Measurements from ENCODE around the gene CSF3R.

GRCh38 chr1:36471830-36472641 is 10.7 kb downstream of the CSF3R start:
- no peak for TF ChIP-seq CTCF (IDR thresholded peaks at IDR 0.05)
- no peak for TF ChIP-seq JUN (CRISPR knock-in tag; IDR thresholded peaks at IDR 0.05)
- no peak for TF ChIP-seq RELA (CRISPR knock-in tag; IDR thresholded peaks at IDR 0.05; ENCODE audit: borderline replicate concordance)
- TF ChIP-seq AR (CRISPR knock-in tag; IDR thresholded peaks at IDR 0.05), result no peak
- TF ChIP-seq, protein P1, sequence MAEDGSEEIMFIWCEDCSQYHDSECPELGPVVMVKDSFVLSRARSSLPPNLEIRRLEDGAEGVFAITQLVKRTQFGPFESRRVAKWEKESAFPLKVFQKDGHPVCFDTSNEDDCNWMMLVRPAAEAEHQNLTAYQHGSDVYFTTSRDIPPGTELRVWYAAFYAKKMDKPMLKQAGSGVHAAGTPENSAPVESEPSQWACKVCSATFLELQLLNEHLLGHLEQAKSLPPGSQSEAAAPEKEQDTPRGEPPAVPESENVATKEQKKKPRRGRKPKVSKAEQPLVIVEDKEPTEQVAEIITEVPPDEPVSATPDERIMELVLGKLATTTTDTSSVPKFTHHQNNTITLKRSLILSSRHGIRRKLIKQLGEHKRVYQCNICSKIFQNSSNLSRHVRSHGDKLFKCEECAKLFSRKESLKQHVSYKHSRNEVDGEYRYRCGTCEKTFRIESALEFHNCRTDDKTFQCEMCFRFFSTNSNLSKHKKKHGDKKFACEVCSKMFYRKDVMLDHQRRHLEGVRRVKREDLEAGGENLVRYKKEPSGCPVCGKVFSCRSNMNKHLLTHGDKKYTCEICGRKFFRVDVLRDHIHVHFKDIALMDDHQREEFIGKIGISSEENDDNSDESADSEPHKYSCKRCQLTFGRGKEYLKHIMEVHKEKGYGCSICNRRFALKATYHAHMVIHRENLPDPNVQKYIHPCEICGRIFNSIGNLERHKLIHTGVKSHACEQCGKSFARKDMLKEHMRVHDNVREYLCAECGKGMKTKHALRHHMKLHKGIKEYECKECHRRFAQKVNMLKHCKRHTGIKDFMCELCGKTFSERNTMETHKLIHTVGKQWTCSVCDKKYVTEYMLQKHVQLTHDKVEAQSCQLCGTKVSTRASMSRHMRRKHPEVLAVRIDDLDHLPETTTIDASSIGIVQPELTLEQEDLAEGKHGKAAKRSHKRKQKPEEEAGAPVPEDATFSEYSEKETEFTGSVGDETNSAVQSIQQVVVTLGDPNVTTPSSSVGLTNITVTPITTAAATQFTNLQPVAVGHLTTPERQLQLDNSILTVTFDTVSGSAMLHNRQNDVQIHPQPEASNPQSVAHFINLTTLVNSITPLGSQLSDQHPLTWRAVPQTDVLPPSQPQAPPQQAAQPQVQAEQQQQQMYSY (CRISPR knock-in tag; IDR thresholded peaks at IDR 0.05), result no peak
- no peak for TF ChIP-seq ZBTB43 (CRISPR knock-in tag; IDR thresholded peaks at IDR 0.05)
- TF ChIP-seq, protein P2, sequence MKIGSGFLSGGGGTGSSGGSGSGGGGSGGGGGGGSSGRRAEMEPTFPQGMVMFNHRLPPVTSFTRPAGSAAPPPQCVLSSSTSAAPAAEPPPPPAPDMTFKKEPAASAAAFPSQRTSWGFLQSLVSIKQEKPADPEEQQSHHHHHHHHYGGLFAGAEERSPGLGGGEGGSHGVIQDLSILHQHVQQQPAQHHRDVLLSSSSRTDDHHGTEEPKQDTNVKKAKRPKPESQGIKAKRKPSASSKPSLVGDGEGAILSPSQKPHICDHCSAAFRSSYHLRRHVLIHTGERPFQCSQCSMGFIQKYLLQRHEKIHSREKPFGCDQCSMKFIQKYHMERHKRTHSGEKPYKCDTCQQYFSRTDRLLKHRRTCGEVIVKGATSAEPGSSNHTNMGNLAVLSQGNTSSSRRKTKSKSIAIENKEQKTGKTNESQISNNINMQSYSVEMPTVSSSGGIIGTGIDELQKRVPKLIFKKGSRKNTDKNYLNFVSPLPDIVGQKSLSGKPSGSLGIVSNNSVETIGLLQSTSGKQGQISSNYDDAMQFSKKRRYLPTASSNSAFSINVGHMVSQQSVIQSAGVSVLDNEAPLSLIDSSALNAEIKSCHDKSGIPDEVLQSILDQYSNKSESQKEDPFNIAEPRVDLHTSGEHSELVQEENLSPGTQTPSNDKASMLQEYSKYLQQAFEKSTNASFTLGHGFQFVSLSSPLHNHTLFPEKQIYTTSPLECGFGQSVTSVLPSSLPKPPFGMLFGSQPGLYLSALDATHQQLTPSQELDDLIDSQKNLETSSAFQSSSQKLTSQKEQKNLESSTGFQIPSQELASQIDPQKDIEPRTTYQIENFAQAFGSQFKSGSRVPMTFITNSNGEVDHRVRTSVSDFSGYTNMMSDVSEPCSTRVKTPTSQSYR (CRISPR knock-in tag; IDR thresholded peaks at IDR 0.05), result no peak
